ENCODE measurements around the gene CCDC12. TPM values are rescaled to one million over a fixed set of nuclear protein-coding genes. Genes with fewer than 3 reads are reported as not detected.
"Not testable (repeated sequence)": the region's sequence is repeated elsewhere in the genome, so short reads cannot be mapped to it uniquely, and the experiment has no call there.

Gene CCDC12
- total RNA-seq, 4 donors from 2014 or later, result 4.1 to 92.0 (median 41.2) TPM

- H3K27me3 ChIP-seq, result no peaks in the 10 kb centered on the region
- no peak overlapping the region for H3K4me3 ChIP-seq
- DNase-seq, result no peak
- H3K9me3 ChIP-seq, result no peaks in the 10 kb centered on the region
- TF ChIP-seq CTCF (IDR thresholded peaks at IDR 0.05), result no peak
- intact Hi-C loops (cut with DNase I; ENCODE audit: low total_unique reads), result no loop called here
- H3K36me3 ChIP-seq, result no peaks in the 10 kb centered on the region
- H3K27ac ChIP-seq, result no peak overlapping the region
- H3K4me1 ChIP-seq, result peaks cover 6 to 23% of the 10 kb centered on the region in 2 donors
Measured at GRCh38 chr3:46966811-46967210, 9.7 kb downstream of the CCDC12 start.

- intact Hi-C loops (cut with DNase I; ENCODE audit: low total_unique reads), result no loop called here
- DNase-seq, result no peak
- H3K4me1 ChIP-seq, result peaks cover 6 to 27% of the 10 kb centered on the region in 2 donors
Measured at GRCh38 chr3:46965151-46965550, 11.4 kb downstream of the CCDC12 start.

GRCh38 chr3:46964038-46964590, 12.4 kb downstream of the CCDC12 start:
- H3K4me3 ChIP-seq; H3K27ac ChIP-seq; H3K27me3 ChIP-seq; DNase-seq; H3K9me3 ChIP-seq; intact Hi-C loops (cut with DNase I; ENCODE audit: low total_unique reads); H3K36me3 ChIP-seq: not testable (repeated sequence)
- H3K4me1 ChIP-seq, result peaks cover under 1 to 31% of the 10 kb centered on the region in 2 donors

More at GRCh38 chr3:46965151-46965550, 11.4 kb downstream of the CCDC12 start:
- H3K4me3 ChIP-seq, result no peak overlapping the region
- H3K9me3 ChIP-seq, result no peaks in the 10 kb centered on the region
- H3K27ac ChIP-seq, result no peak overlapping the region
- no peaks in the 10 kb centered on the region for H3K36me3 ChIP-seq
- no peaks in the 10 kb centered on the region for H3K27me3 ChIP-seq
- TF ChIP-seq CTCF (IDR thresholded peaks at IDR 0.05) (no peak), POLR2A (IDR thresholded peaks at IDR 0.05) (no peak)

- Histone ChIP-seq H3K27me3 (no peaks in the 10 kb centered on the region), H3K4me1 (peaks cover 0 to 30% of the 10 kb centered on the region in 2 donors)
- TF ChIP-seq CTCF (IDR thresholded peaks at IDR 0.05), result no peak
- no peak for TF ChIP-seq POLR2A (IDR thresholded peaks at IDR 0.05)
Measured at GRCh38 chr3:46962990-46963389, 13.6 kb downstream of the CCDC12 start.

GRCh38 chr3:46962427-46962826, 14.1 kb downstream of the CCDC12 start:
- Histone ChIP-seq H3K27me3 (no peaks in the 10 kb centered on the region), H3K9me3 (no peaks in the 10 kb centered on the region), H3K36me3 (no peaks in the 10 kb centered on the region), H3K27ac (no peak overlapping the region), H3K4me3 (no peak overlapping the region), H3K4me1 (peaks cover 0 to 30% of the 10 kb centered on the region in 2 donors)
- intact Hi-C loops (cut with DNase I; ENCODE audit: low total_unique reads), result no loop called here
- DNase-seq, result no peak
- no peak for TF ChIP-seq POLR2A (IDR thresholded peaks at IDR 0.05)
- TF ChIP-seq CTCF (IDR thresholded peaks at IDR 0.05), result no peak

More at GRCh38 chr3:46962990-46963389, 13.6 kb downstream of the CCDC12 start:
- no peak for DNase-seq
- no peaks in the 10 kb centered on the region for H3K9me3 ChIP-seq
- H3K4me3 ChIP-seq, result no peak overlapping the region
- intact Hi-C loops (cut with DNase I; ENCODE audit: low total_unique reads), result no loop called here
- no peak overlapping the region for H3K27ac ChIP-seq
- H3K36me3 ChIP-seq, result no peaks in the 10 kb centered on the region

- H3K9me3 ChIP-seq, result no peaks in the 10 kb centered on the region
- no peak overlapping the region for H3K4me3 ChIP-seq
- H3K36me3 ChIP-seq, result no peaks in the 10 kb centered on the region
- H3K4me1 ChIP-seq, result peaks cover 0 to 25% of the 10 kb centered on the region in 2 donors
- peak overlapping the region; percentile 70 for H3K27ac ChIP-seq
- TF ChIP-seq CTCF (IDR thresholded peaks at IDR 0.05), result no peak
- no peak for TF ChIP-seq POLR2A (IDR thresholded peaks at IDR 0.05)
- intact Hi-C loops (cut with DNase I; ENCODE audit: low total_unique reads), result no loop called here
- H3K27me3 ChIP-seq, result no peaks in the 10 kb centered on the region
- DNase-seq, result no peak
Measured at GRCh38 chr3:46960835-46961234, 15.7 kb downstream of the CCDC12 start.

All from uterus (tissue), 4 donors.